ENCODE results near the gene ERBB4.

DNA sequence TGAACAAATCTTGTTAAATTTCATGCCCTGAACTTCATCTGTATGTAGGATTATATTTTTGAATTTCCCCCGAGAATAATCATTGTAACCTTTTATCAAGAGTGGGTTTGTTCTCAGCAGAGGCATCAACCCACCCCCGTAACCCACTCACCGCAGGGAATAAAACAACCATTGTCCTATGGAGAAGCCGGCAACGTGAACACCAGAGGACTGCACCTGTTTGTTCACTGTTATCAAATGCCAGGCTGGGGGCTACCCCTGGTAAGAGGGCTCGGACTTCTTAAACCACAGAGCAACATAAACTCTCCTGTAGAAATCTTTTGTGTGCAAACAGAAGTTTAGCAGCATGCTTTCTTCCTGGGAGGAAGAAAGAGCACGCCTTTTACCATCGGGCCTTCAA lies 610.4 kb downstream of the ERBB4 start:
- TF ChIP-seq GATA3 (IDR thresholded peaks at IDR 0.05; ENCODE audit: low read depth, low read length) = no peak
- TF ChIP-seq GATA2 (IDR thresholded peaks at IDR 0.05; ENCODE audit: low read depth, low read length) = no peak

Data from SH-SY5Y (cell line).